GM20000 (cell line): ENCODE measurements around the gene ZCCHC4.

Source experiments
- DNase-seq: peaks from one replicate; pipeline ENCODE4 v3.0.0; 2012; ENCODE audit warnings: low spot score
- CTCF ChIP-seq: IDR thresholded peaks from 2 replicates; pipeline ENCODE4 v1.5.1; 2012; ENCODE audit warnings: mild to moderate bottlenecking, control low read depth; ENCODE audit errors: extremely low read depth, missing control alignments

ZCCHC4 gene

GRCh38 chr4:25403699-25404098 is 91.1 kb downstream of the ZCCHC4 start:
- no peak for DNase-seq
- no peak for TF ChIP-seq CTCF

GRCh38 chr4:25405453-25405852 is 92.9 kb downstream of the ZCCHC4 start:
- DNase-seq = no peak
- no peak for TF ChIP-seq CTCF

GRCh38 chr4:25406081-25406692 is 93.6 kb downstream of the ZCCHC4 start:
- TF ChIP-seq CTCF = no peak
- DNase-seq = no peak

- TF ChIP-seq CTCF = no peak
- DNase-seq = no peak
These were observed 98.4 kb downstream of the ZCCHC4 start for GRCh38 chr4:25410820-25411529.

GRCh38 chr4:25413261-25413660 is 100.7 kb downstream of the ZCCHC4 start:
- no peak for TF ChIP-seq CTCF
- no peak for DNase-seq

GRCh38 chr4:25417014-25417413 is 104.4 kb downstream of the ZCCHC4 start:
- no peak for DNase-seq
- TF ChIP-seq CTCF = no peak
